Thymus (tissue), 11 donors: ENCODE results near the gene TXNDC16. TPM values are rescaled to one million over a fixed set of nuclear protein-coding genes. Genes with fewer than 3 reads are reported as not detected.
"Not testable (repeated sequence)": the region's sequence is repeated elsewhere in the genome, so short reads cannot be mapped to it uniquely, and the experiment has no call there.

ENCODE experiments used
- DNase-seq, 9 donors: peaks; one replicate each; pipeline ENCODE4 v3.0.0-alpha.2; 2013; ENCODE audit warnings: low spot score in 9 of 9, low read depth in 6 of 9, missing footprints in 1 of 9
- H3K27ac ChIP-seq, 2 donors: one replicate each; pipeline ENCODE4 v1.5.1; 2013; ENCODE audit warnings: control low read depth in 1 of 2, low read depth in 1 of 2, low read length in 1 of 2, mild to moderate bottlenecking in 1 of 2, moderate library complexity in 1 of 2
- H3K27me3 ChIP-seq, 2 donors: one replicate each; pipeline ENCODE4 v1.5.1; 2013; ENCODE audit warnings: low read length in 1 of 2; ENCODE audit not compliant: control insufficient read depth in 2 of 2, insufficient read depth in 1 of 2
- H3K36me3 ChIP-seq, 2 donors: one replicate each; pipeline ENCODE4 v1.5.1; 2013; ENCODE audit warnings: low read length in 1 of 2, mild to moderate bottlenecking in 1 of 2, moderate library complexity in 1 of 2; ENCODE audit not compliant: control insufficient read depth in 2 of 2, insufficient read depth in 2 of 2
- H3K4me1 ChIP-seq, 2 donors: one replicate each; pipeline ENCODE4 v1.5.1; 2013; ENCODE audit warnings: low read length in 2 of 2; ENCODE audit not compliant: control insufficient read depth in 2 of 2, insufficient read depth in 2 of 2
- H3K4me3 ChIP-seq, 2 donors: one replicate each; pipeline ENCODE4 v1.5.1; 2013; ENCODE audit warnings: low read length in 2 of 2, control low read depth in 1 of 2, mild to moderate bottlenecking in 1 of 2
- H3K9me3 ChIP-seq, 2 donors: one replicate each; pipeline ENCODE4 v1.5.1; 2013; ENCODE audit warnings: low read length in 1 of 2, mild to moderate bottlenecking in 1 of 2; ENCODE audit not compliant: control insufficient read depth in 2 of 2, insufficient read depth in 1 of 2
- WGBS: extraction: QIAGEN DNeasy Blood & Tissue Kit; methylation state at CpG from one replicate; pipeline ENCODE4 v1.1.7; 2013; 5-methylcytosine and 5-hydroxymethylcytosine counted together
- polyA plus RNA-seq: library from polyadenylated mRNA; stranded (reverse); fragments of 200-250 nt; gene quantifications from one replicate; pipeline ENCODE4 v1.2.3, GENCODE V29; 2013
- total RNA-seq: library from RNA; stranded (reverse); fragments of 120-200 nt; gene quantifications from one replicate; pipeline ENCODE4 v1.2.4, GENCODE V29; 2013
- donor health status: healthy.

The TXNDC16 gene
- total and polyA plus RNA-seq, 2 donors = 4.1 to 10.2 TPM

GRCh38 chr14:52522033-52522432 lies 30.3 kb downstream of the TXNDC16 start:
- Histone ChIP-seq H3K27me3 (no peaks in the 10 kb centered on the region), H3K27ac (no peak overlapping the region), H3K4me3 (no peak overlapping the region), H3K4me1 (no peaks in the 10 kb centered on the region), H3K9me3 (peaks cover 0 to 4% of the 10 kb centered on the region in 2 donors), H3K36me3 (peaks cover 0 to 12% of the 10 kb centered on the region in 2 donors)
- DNase-seq = no peak
- WGBS = 99% methylated on average over 1 of the region's 1 CpG

GRCh38 chr14:52514046-52514811 lies 38.1 kb downstream of the TXNDC16 start:
- peaks cover 0 to 4% of the 10 kb centered on the region in 2 donors for H3K36me3 ChIP-seq
- H3K27me3 ChIP-seq = no peaks in the 10 kb centered on the region
- DNase-seq = no peak
- H3K4me1 ChIP-seq = no peaks in the 10 kb centered on the region
- no peaks in the 10 kb centered on the region for H3K9me3 ChIP-seq
- H3K27ac ChIP-seq = no peak overlapping the region
- no peak overlapping the region for H3K4me3 ChIP-seq
- WGBS = 90% methylated on average over 4 of the region's 4 CpGs

- Histone ChIP-seq H3K4me3 (no peak overlapping the region), H3K36me3 (peaks cover 0 to 4% of the 10 kb centered on the region in 2 donors), H3K27ac (no peak overlapping the region), H3K27me3 (no peaks in the 10 kb centered on the region), H3K9me3 (no peaks in the 10 kb centered on the region), H3K4me1 (no peaks in the 10 kb centered on the region)
- 97% methylated on average over 1 of the region's 1 CpG for WGBS
- DNase-seq = no peak
These were observed 39.1 kb downstream of the TXNDC16 start for GRCh38 chr14:52513249-52513648.

GRCh38 chr14:52494444-52494843 lies 57.9 kb downstream of the TXNDC16 start:
- no peak overlapping the region for H3K27ac ChIP-seq
- peaks cover 5 to 10% of the 10 kb centered on the region in 2 donors for H3K36me3 ChIP-seq
- no peaks in the 10 kb centered on the region for H3K4me1 ChIP-seq
- no peaks in the 10 kb centered on the region for H3K27me3 ChIP-seq
- H3K9me3 ChIP-seq = peaks cover 0 to 5% of the 10 kb centered on the region in 2 donors
- no peak overlapping the region for H3K4me3 ChIP-seq
- DNase-seq = no peak
- 92% methylated on average over 1 of the region's 1 CpG for WGBS

GRCh38 chr14:52485350-52485960 lies 66.8 kb downstream of the TXNDC16 start:
- 99% methylated on average over 4 of the region's 4 CpGs for WGBS
- Histone ChIP-seq H3K4me1 (no peaks in the 10 kb centered on the region), H3K4me3 (no peak overlapping the region), H3K27ac (no peak overlapping the region), H3K9me3 (no peaks in the 10 kb centered on the region), H3K27me3 (no peaks in the 10 kb centered on the region), H3K36me3 (peaks cover 2 to 3% of the 10 kb centered on the region in 2 donors)
- DNase-seq = no peak

GRCh38 chr14:52481864-52482263 lies 70.4 kb downstream of the TXNDC16 start:
- Histone ChIP-seq H3K27me3 (no peaks in the 10 kb centered on the region), H3K27ac (no peak overlapping the region), H3K4me3 (no peak overlapping the region), H3K36me3 (peaks cover 0 to 2% of the 10 kb centered on the region in 2 donors), H3K4me1 (no peaks in the 10 kb centered on the region), H3K9me3 (no peaks in the 10 kb centered on the region)
- DNase-seq = no peak

GRCh38 chr14:52473557-52473956 lies 78.7 kb downstream of the TXNDC16 start:
- Histone ChIP-seq H3K27ac (no peak overlapping the region), H3K4me3 (no peak overlapping the region), H3K4me1 (no peaks in the 10 kb centered on the region), H3K27me3 (no peaks in the 10 kb centered on the region), H3K9me3 (no peaks in the 10 kb centered on the region), H3K36me3 (peaks cover 11 to 13% of the 10 kb centered on the region in 2 donors)
- DNase-seq = peak; percentile 1 to 55 (median 11)
- 19% methylated on average over 1 of the region's 1 CpG for WGBS

- H3K9me3 ChIP-seq = no peaks in the 10 kb centered on the region
- no peak for DNase-seq
- no peak overlapping the region for H3K27ac ChIP-seq
- WGBS = 98% methylated on average over 6 of the region's 6 CpGs
- H3K27me3 ChIP-seq = no peaks in the 10 kb centered on the region
- H3K4me1 ChIP-seq = no peaks in the 10 kb centered on the region
- peaks cover 11 to 14% of the 10 kb centered on the region in 2 donors for H3K36me3 ChIP-seq
- H3K4me3 ChIP-seq = no peak overlapping the region
These were observed 79.6 kb downstream of the TXNDC16 start for GRCh38 chr14:52472728-52473127.

- not testable (repeated sequence) for H3K27me3 ChIP-seq, H3K27ac ChIP-seq, H3K4me3 ChIP-seq, H3K9me3 ChIP-seq, H3K4me1 ChIP-seq, DNase-seq
- peaks cover 11 to 14% of the 10 kb centered on the region in 2 donors for H3K36me3 ChIP-seq
- 95% methylated on average over 13 of the region's 13 CpGs for WGBS
These were observed 80.1 kb downstream of the TXNDC16 start for GRCh38 chr14:52472251-52472650.
